SKM-1 (cell line): ENCODE results near the gene REG4.
"Not testable (repeated sequence)": the region's sequence is repeated elsewhere in the genome, so short reads cannot be mapped to it uniquely, and the experiment has no call there.

Experiments used
- DNase-seq: peaks from one replicate; lab custom pipeline; 2025; ENCODE audit not compliant: unreplicated experiment; lab: John Stamatoyannopoulos, UW

REG4 gene

GRCh38 chr1:119808491-119808890, 2.8 kb downstream of the REG4 start:
- DNase-seq, result no peak

DNA sequence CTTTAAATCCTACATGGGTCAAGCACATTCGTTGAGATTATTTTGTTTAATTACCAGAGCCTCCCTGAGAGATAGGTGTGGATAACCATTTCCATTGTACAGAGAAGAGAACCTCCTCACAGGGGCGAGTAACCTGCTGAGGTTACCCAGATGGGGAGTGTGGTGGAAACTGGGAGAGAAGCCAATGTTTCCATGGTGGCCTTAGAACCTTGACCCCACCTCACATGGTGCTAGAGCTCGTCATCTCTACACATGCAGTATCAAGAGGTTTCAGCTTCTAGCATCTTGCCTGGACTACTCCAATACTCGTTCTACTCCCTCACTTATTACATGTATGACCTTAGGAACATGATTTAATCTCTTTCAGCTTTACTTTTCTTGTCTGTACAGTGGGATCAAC, 4.8 kb downstream of the REG4 start:
- DNase-seq, result no peak

DNA sequence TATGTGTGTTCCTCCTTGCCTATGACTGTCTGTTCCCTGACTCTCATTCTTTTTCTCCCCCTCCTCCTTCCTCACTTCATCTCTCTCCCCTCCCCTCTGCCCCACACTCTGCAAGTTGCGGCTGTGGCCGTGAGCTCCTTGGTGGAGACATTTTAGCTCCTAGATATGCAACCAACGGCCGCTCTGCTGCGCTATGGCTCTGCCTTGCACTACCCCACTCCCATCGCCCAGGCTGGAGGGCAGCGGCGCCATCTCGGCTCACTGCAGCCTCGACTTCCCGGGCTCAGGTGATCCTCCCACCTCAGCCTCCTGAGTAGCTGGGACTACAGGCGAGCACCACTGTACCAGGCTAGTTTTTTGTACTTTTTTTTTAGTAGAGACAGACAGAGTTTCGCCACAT, 5.5 kb downstream of the REG4 start:
- DNase-seq, result no peak

- DNase-seq, result no peak
Observed at GRCh38 chr1:119805247-119805646, 6.0 kb downstream of the REG4 start.

DNA sequence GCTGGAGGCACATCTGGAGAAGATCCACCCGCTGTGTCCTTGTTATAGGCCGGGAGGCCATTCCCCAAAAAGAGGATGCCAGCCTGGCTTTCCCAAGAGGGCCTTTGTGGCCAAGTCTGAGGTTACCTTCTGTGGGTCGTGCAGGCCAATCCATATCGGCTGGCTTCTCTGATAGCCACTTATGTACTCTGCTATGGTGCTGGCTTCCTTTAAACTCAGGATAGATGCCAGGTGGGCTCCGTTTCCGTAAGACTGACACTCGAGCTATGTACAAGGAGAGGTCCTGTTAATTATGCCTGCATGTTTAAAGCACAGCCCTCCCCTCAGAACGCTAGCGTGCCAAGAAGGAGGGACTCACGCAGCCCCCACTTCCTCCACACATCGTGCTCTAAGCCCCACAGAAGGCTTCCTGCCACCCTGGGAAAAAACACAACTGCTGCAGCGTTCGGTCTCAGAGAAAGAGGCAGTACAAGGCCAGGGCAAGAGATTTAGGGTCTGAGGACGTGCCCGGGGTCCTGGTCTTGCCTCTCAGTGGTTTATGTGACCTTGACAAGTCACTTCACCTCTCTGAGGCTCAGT, 11.6 kb downstream of the REG4 start:
- DNase-seq, result no peak

GRCh38 chr1:119799003-119799402, 12.3 kb downstream of the REG4 start:
- DNase-seq, result no peak

DNA sequence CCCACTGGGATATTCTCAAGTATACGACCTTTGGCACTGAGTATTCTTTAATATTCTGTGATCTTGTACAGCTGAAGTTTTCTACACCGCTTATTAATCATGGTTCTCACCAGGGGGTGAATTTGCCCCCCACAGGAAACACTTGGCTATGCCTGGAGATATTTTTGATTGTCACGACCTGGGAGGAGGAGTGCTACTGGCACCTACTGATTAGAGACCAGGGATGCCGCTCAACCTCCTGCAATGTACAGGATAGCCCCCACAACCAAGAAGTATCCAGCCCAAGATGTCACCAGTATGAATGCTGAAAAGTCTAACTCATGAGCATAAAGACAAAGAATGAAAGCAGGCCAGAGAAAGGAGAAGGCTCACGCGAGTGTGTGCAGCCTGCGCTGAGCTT, 13.7 kb downstream of the REG4 start:
- no peak for DNase-seq

- no peak for DNase-seq
Observed at GRCh38 chr1:119797162-119797561, 14.1 kb downstream of the REG4 start.

GRCh38 chr1:119795261-119796200, 15.7 kb downstream of the REG4 start:
- no peak for DNase-seq

DNA sequence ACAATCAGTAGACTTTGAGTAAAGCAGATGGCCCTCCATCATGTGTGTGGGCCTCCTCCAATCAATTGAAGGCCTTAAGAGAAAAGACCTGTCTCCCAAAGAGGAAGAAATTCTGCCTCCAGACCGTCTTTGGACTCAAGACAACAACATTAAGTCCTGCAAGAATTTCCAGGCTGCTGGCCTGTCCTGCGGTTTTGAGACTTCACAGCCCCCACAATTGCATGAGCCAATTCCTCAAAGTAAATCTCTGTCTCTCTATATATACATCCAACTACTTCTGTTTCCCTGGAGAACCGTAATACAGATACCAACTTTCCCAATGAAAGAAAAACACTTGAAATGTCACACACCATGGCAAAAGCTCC, 16.4 kb downstream of the REG4 start:
- DNase-seq, result no peak

- no peak for DNase-seq
Observed at GRCh38 chr1:119794230-119794875, 16.9 kb downstream of the REG4 start.

DNA sequence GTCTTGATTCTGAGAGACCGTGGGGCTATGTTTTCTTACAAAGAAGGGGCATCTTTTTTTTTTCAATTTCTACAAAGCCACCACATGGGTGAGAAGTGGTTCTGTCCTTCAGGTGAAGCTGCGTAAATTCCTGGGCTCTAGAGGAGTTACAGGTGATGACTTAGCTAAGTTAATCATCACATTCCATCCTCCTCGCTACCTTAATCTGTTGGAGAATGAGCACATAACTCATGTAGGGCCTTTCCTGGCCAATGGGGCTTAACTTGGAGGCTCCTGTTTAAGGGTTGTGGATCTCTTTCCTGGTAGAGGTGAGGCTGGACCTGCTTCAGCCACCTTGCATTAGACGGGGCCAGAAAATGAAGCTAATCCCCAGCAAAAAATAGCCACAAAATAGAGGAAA, 19.9 kb downstream of the REG4 start:
- DNase-seq, result no peak

DNA sequence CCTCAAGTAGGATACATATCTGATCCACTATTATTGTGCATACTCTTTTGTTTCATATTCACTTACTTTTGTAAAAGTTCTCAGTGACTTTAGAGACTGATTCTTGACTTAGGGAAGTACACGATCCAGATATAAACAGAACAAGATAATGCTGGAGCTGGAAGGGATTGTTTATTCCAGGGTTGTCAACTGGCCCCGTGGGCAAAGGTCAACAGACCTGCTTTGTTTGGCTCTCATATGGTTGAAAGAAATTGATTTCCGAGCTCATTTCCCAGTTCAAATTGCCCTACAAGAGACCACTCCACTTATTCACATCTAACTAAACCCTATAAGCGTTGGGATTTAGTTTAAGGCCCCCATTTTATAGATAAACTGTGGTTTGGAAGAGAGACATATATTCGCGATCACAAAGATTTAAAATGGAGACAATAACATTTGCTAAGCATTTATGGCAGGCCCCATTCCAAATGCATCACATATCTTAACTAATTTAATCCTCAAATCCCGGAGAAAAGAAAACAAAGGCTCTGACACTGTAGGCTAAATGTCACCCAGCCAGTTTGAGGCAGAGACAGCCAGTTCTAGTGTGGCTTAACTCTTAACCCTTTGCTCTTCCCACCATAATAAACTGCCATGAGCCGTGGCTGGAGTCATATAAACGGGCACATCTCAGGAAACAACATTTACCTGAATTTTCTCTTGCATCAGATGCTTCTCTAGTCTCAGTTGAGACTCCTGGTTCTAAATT, 20.6 kb downstream of the REG4 start:
- no peak for DNase-seq

GRCh38 chr1:119787776-119788175, 23.5 kb downstream of the REG4 start:
- peak; percentile 60 for DNase-seq

DNA sequence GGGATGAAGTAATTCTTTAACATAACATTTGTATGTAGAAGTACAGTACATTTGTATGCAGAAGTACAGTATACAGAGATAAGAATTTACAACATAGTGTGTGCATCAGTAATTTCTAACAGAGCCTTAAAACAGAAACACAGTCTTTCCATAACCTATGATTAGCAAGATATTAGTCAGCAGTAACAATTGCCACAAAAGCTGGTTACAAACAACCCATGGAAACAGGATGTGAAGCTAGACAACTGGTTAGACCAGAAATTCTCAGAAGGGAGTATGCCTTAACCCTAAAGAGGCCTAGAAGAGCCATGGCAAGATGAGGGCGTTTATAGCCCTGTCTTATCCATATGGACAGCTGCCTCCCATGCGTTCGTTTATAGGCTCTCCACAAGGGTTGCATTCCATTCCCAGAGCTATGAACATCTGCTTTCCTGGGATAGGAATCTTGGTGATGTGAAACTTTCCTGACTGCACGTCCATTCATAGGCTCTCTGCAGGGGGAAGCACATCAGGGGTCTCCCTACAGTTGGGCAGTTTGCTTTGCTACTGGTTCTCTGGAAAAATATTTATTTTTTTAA, 24.7 kb downstream of the REG4 start:
- DNase-seq, result not testable (repeated sequence)

- not testable (repeated sequence) for DNase-seq
Observed at GRCh38 chr1:119786046-119786445, 25.2 kb downstream of the REG4 start.

DNA sequence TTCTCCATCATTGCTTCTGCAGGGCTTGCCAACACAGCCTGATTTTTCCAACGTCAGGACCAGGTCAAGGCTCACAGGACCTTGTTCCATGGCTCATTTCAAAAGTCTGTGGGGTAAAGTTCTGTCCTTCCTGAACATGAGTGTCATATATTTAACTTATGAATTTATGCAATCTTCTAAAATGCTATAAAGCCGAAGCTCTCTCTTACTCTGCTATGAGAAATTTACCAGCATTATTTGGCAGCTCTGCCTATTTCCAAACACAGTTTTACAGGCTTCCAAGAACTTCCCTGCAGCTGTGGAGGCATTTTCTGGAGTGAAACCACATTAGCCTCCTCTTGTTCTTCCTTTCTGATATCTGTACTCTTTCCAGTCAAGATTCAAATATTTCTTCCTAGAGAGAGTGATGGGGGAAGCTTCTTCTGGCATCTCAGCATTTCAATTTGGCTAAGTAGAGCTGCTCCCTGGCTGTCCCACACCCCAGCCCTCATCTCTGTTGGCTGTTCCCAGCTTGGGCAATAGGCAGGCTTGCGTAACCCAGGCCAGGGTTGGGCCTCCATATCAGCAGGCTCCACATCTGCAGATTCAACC, 27.0 kb downstream of the REG4 start:
- DNase-seq, result peak; percentile 48

GRCh38 chr1:119783354-119784185, 27.7 kb downstream of the REG4 start:
- peak; percentile 17 for DNase-seq

- DNase-seq, result no peak
Observed at GRCh38 chr1:119782631-119783325, 28.5 kb downstream of the REG4 start.
